GM23338 (cell line): Measurements from ENCODE around the gene UBA6. TPM values are rescaled to one million over a fixed set of nuclear protein-coding genes. Genes with fewer than 3 reads are reported as not detected.

Experiments used
- ATAC-seq: fragments of 200-7000 bp; cut with Tn5 transposase; 3 replicates; pipeline ENCODE4 v1.9.1; 2020
- DNase-seq: peaks from one replicate; pipeline ENCODE4 v3.0.0-alpha.2; 2015; ENCODE audit warnings: low spot score
- H2AFZ ChIP-seq: fragments of 200-600 bp; sonication (generic); 2 replicates; pipeline ENCODE4 v1.8.0; 2016; ENCODE audit warnings: antibody characterized with exemption, mild to moderate bottlenecking, moderate library complexity
- H3F3A ChIP-seq: fragments of 200-600 bp; sonication (generic); replicated peaks from 2 replicates; pipeline ENCODE4 v1.8.0; 2017; ENCODE audit warnings: antibody characterized with exemption, mixed run types, low read depth
- H3K27ac ChIP-seq: fragments of 200-600 bp; sonication (generic); 2 replicates; pipeline ENCODE4 v1.6.1; 2016; ENCODE audit warnings: low read depth
- H3K27me3 ChIP-seq: fragments of 200-600 bp; sonication (generic); 2 replicates; pipeline ENCODE4 v1.8.0; 2016; ENCODE audit warnings: mild to moderate bottlenecking, mixed run types, moderate library complexity; ENCODE audit not compliant: insufficient read depth
- H3K36me3 ChIP-seq: fragments of 200-600 bp; sonication (generic); 2 replicates; pipeline ENCODE4 v1.8.0; 2016; ENCODE audit warnings: mild to moderate bottlenecking; ENCODE audit not compliant: insufficient read depth
- H3K4me1 ChIP-seq: fragments of 200-600 bp; sonication (generic); 2 replicates; pipeline ENCODE4 v1.8.0; 2016; ENCODE audit warnings: mild to moderate bottlenecking, moderate library complexity; ENCODE audit not compliant: insufficient read depth
- H3K4me2 ChIP-seq: fragments of 200-600 bp; sonication (generic); 2 replicates; pipeline ENCODE4 v1.7.1; 2017; ENCODE audit warnings: mixed run types
- H3K4me3 ChIP-seq: fragments of 200-600 bp; sonication (generic); 2 replicates; pipeline ENCODE4 v1.6.1; 2016; ENCODE audit warnings: mixed run types
- H3K79me2 ChIP-seq: fragments of 200-600 bp; sonication (generic); replicated peaks from 2 replicates; pipeline ENCODE4 v1.8.0; 2017; ENCODE audit warnings: mild to moderate bottlenecking; ENCODE audit not compliant: insufficient read depth
- H3K9me2 ChIP-seq: fragments of 200-600 bp; sonication (generic); 2 replicates; pipeline ENCODE4 v1.8.0; 2017; ENCODE audit not compliant: insufficient read depth
- H4K20me1 ChIP-seq: fragments of 200-600 bp; sonication (generic); replicated peaks from 2 replicates; pipeline ENCODE4 v1.8.0; 2017; ENCODE audit warnings: mild to moderate bottlenecking; ENCODE audit not compliant: insufficient read depth
- H3K27ac Mint-ChIP-seq: 2 replicates; pipeline ENCODE4 v1.8.0; 2020; ENCODE audit warnings: inconsistent platforms, mild to moderate bottlenecking, moderate library complexity, mixed read lengths
- H3K27me3 Mint-ChIP-seq: 3 replicates; pipeline ENCODE4 v1.8.0; 2022; ENCODE audit warnings: low read depth, mild to moderate bottlenecking, moderate library complexity, mixed read lengths, inconsistent platforms; ENCODE audit not compliant: insufficient read depth, poor library complexity
- H3K36me3 Mint-ChIP-seq: 3 replicates; pipeline ENCODE4 v1.8.0; 2021; ENCODE audit warnings: low read depth, mild to moderate bottlenecking, inconsistent platforms, moderate library complexity, mixed read lengths
- H3K4me1 Mint-ChIP-seq: 3 replicates; pipeline ENCODE4 v1.8.0; 2020; ENCODE audit warnings: mild to moderate bottlenecking, inconsistent platforms, mixed read lengths
- H3K4me3 Mint-ChIP-seq: 3 replicates; pipeline ENCODE4 v1.8.0; 2021; ENCODE audit warnings: moderate library complexity, mild to moderate bottlenecking, inconsistent platforms, mixed read lengths
- H3K9me3 Mint-ChIP-seq: 3 replicates; pipeline ENCODE4 v1.8.0; 2020; ENCODE audit warnings: moderate library complexity, mild to moderate bottlenecking, inconsistent platforms, mixed read lengths
- CREB1 ChIP-seq: fragments of 250-450 bp; sonication (Bioruptor Pico); IDR thresholded peaks from 2 replicates; pipeline ENCODE4 v1.5.0; 2020; ENCODE audit warnings: low read depth, mild to moderate bottlenecking, moderate library complexity
- EZH2 ChIP-seq: fragments of 200-600 bp; sonication (generic); IDR thresholded peaks from one replicate; pipeline ENCODE4 v1.8.0; 2017; ENCODE audit warnings: antibody characterized with exemption, mild to moderate bottlenecking, low read depth; ENCODE audit not compliant: unreplicated experiment
- EZH2phosphoT487 ChIP-seq: fragments of 200-600 bp; sonication (generic); IDR thresholded peaks from one replicate; pipeline ENCODE4 v1.8.1; 2018; ENCODE audit warnings: antibody characterized with exemption; ENCODE audit not compliant: unreplicated experiment
- JUNB ChIP-seq: IDR thresholded peaks from one replicate; pipeline ENCODE4 v1.6.1; 2016; ENCODE audit warnings: antibody characterized with exemption; ENCODE audit not compliant: unreplicated experiment
- NANOG ChIP-seq: IDR thresholded peaks from 2 replicates; pipeline ENCODE4 v1.6.1; 2016; ENCODE audit warnings: antibody characterized with exemption, borderline replicate concordance
- POLR2AphosphoS5 ChIP-seq: IDR thresholded peaks from 2 replicates; pipeline ENCODE4 v1.6.1; 2016; ENCODE audit warnings: antibody characterized with exemption, low read depth
- REST ChIP-seq: IDR thresholded peaks from one replicate; pipeline ENCODE4 v1.6.1; 2018; ENCODE audit warnings: antibody characterized with exemption; ENCODE audit not compliant: unreplicated experiment
- STAT1 ChIP-seq: IDR thresholded peaks from one replicate; pipeline ENCODE4 v1.6.1; 2016; ENCODE audit warnings: antibody characterized with exemption; ENCODE audit not compliant: unreplicated experiment
- ZNF114 ChIP-seq: fragments of 250-450 bp; sonication (Bioruptor Pico); IDR thresholded peaks from 2 replicates; pipeline ENCODE4 v1.5.0; 2020; ENCODE audit warnings: mild to moderate bottlenecking, moderate library complexity
- ZNF331 ChIP-seq: fragments of 250-450 bp; sonication (Bioruptor Pico); IDR thresholded peaks from 2 replicates; pipeline ENCODE4 v1.5.0; 2020; ENCODE audit warnings: low read depth, mild to moderate bottlenecking, moderate library complexity
- polyA plus RNA-seq: library from polyadenylated mRNA; unstranded; fragments of >200 nt; fragmentation: Nextera tagmentation; extraction: Ambion mirVana; gene quantifications from 2 replicates; pipeline ENCODE4 v1.2.1, GENCODE V29; 2016
- total RNA-seq: library from RNA; depleted of rRNA; stranded (reverse); fragments of >200 nt; shearing (Covaris generic); gene quantifications from 2 replicates; pipeline ENCODE4 v1.2.3, GENCODE V29; 2014
- TF ChIP-seq, protein P1 (sequence below): IDR thresholded peaks from 2 replicates; pipeline ENCODE4 v1.6.1; 2016; ENCODE audit warnings: antibody characterized with exemption
- TF ChIP-seq, protein P2 (sequence below), 2 experiments: fragments of 200-600 bp in 1 of 2; sonication (generic) in 1 of 2; conservative IDR thresholded peaks; 2 replicates each; pipeline versions ENCODE4 v1.5.1 to v1.6.1; 2016 to 2017; ENCODE audit warnings: antibody characterized with exemption in 2 of 2, low read depth in 2 of 2, mild to moderate bottlenecking in 2 of 2, moderate library complexity in 1 of 2
- TF ChIP-seq, protein P3 (sequence below): fragments of 250-450 bp; sonication (Bioruptor Pico); IDR thresholded peaks from 2 replicates; pipeline ENCODE4 v1.5.0; 2020; ENCODE audit warnings: mild to moderate bottlenecking, moderate library complexity

The UBA6 gene
- total and polyA plus RNA-seq, 2 experiments from 2014 or later, result 17.6 to 77.3 TPM

GRCh38 chr4:67723341-67723740 lies 22.4 kb upstream of the UBA6 start:
- Histone ChIP-seq H3K4me2 (no peak overlapping the region), H4K20me1 (no peaks in the 10 kb centered on the region), H3F3A (no peaks in the 10 kb centered on the region), H3K4me1 (no peaks in the 10 kb centered on the region), H3K36me3 (no peaks in the 10 kb centered on the region), H3K79me2 (no peaks in the 10 kb centered on the region), H3K27me3 (no peaks in the 10 kb centered on the region), H3K4me3 (no peak overlapping the region), H3K27ac (no peak overlapping the region), H3K9me2 (peaks cover 12% of the 10 kb centered on the region; the same call in 1 of the 2 replicates), H2AFZ (no peak overlapping the region)
- no peak overlapping the region for H3K4me3 Mint-ChIP-seq
- H3K27ac Mint-ChIP-seq, result no peak overlapping the region
- H3K4me1 Mint-ChIP-seq, result peaks cover 25% of the 10 kb centered on the region
- TF ChIP-seq STAT1, result no peak
- TF ChIP-seq ZNF114 (CRISPR knock-in tag), result no peak
- TF ChIP-seq EZH2phosphoT487, result no peak
- TF ChIP-seq, protein P1, sequence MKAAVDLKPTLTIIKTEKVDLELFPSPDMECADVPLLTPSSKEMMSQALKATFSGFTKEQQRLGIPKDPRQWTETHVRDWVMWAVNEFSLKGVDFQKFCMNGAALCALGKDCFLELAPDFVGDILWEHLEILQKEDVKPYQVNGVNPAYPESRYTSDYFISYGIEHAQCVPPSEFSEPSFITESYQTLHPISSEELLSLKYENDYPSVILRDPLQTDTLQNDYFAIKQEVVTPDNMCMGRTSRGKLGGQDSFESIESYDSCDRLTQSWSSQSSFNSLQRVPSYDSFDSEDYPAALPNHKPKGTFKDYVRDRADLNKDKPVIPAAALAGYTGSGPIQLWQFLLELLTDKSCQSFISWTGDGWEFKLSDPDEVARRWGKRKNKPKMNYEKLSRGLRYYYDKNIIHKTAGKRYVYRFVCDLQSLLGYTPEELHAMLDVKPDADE, result no peak
- TF ChIP-seq POLR2AphosphoS5, result no peak
- TF ChIP-seq NANOG, result no peak
- TF ChIP-seq, protein P2, sequence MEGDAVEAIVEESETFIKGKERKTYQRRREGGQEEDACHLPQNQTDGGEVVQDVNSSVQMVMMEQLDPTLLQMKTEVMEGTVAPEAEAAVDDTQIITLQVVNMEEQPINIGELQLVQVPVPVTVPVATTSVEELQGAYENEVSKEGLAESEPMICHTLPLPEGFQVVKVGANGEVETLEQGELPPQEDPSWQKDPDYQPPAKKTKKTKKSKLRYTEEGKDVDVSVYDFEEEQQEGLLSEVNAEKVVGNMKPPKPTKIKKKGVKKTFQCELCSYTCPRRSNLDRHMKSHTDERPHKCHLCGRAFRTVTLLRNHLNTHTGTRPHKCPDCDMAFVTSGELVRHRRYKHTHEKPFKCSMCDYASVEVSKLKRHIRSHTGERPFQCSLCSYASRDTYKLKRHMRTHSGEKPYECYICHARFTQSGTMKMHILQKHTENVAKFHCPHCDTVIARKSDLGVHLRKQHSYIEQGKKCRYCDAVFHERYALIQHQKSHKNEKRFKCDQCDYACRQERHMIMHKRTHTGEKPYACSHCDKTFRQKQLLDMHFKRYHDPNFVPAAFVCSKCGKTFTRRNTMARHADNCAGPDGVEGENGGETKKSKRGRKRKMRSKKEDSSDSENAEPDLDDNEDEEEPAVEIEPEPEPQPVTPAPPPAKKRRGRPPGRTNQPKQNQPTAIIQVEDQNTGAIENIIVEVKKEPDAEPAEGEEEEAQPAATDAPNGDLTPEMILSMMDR (conservative IDR thresholded peaks at IDR 0.05; ENCODE audit: low read depth in 2 of 2), result no peak
- TF ChIP-seq JUNB, result no peak
- TF ChIP-seq ZNF331 (CRISPR knock-in tag), result no peak
- no peak for TF ChIP-seq CREB1
- TF ChIP-seq EZH2, result no peak
- TF ChIP-seq, protein P3, sequence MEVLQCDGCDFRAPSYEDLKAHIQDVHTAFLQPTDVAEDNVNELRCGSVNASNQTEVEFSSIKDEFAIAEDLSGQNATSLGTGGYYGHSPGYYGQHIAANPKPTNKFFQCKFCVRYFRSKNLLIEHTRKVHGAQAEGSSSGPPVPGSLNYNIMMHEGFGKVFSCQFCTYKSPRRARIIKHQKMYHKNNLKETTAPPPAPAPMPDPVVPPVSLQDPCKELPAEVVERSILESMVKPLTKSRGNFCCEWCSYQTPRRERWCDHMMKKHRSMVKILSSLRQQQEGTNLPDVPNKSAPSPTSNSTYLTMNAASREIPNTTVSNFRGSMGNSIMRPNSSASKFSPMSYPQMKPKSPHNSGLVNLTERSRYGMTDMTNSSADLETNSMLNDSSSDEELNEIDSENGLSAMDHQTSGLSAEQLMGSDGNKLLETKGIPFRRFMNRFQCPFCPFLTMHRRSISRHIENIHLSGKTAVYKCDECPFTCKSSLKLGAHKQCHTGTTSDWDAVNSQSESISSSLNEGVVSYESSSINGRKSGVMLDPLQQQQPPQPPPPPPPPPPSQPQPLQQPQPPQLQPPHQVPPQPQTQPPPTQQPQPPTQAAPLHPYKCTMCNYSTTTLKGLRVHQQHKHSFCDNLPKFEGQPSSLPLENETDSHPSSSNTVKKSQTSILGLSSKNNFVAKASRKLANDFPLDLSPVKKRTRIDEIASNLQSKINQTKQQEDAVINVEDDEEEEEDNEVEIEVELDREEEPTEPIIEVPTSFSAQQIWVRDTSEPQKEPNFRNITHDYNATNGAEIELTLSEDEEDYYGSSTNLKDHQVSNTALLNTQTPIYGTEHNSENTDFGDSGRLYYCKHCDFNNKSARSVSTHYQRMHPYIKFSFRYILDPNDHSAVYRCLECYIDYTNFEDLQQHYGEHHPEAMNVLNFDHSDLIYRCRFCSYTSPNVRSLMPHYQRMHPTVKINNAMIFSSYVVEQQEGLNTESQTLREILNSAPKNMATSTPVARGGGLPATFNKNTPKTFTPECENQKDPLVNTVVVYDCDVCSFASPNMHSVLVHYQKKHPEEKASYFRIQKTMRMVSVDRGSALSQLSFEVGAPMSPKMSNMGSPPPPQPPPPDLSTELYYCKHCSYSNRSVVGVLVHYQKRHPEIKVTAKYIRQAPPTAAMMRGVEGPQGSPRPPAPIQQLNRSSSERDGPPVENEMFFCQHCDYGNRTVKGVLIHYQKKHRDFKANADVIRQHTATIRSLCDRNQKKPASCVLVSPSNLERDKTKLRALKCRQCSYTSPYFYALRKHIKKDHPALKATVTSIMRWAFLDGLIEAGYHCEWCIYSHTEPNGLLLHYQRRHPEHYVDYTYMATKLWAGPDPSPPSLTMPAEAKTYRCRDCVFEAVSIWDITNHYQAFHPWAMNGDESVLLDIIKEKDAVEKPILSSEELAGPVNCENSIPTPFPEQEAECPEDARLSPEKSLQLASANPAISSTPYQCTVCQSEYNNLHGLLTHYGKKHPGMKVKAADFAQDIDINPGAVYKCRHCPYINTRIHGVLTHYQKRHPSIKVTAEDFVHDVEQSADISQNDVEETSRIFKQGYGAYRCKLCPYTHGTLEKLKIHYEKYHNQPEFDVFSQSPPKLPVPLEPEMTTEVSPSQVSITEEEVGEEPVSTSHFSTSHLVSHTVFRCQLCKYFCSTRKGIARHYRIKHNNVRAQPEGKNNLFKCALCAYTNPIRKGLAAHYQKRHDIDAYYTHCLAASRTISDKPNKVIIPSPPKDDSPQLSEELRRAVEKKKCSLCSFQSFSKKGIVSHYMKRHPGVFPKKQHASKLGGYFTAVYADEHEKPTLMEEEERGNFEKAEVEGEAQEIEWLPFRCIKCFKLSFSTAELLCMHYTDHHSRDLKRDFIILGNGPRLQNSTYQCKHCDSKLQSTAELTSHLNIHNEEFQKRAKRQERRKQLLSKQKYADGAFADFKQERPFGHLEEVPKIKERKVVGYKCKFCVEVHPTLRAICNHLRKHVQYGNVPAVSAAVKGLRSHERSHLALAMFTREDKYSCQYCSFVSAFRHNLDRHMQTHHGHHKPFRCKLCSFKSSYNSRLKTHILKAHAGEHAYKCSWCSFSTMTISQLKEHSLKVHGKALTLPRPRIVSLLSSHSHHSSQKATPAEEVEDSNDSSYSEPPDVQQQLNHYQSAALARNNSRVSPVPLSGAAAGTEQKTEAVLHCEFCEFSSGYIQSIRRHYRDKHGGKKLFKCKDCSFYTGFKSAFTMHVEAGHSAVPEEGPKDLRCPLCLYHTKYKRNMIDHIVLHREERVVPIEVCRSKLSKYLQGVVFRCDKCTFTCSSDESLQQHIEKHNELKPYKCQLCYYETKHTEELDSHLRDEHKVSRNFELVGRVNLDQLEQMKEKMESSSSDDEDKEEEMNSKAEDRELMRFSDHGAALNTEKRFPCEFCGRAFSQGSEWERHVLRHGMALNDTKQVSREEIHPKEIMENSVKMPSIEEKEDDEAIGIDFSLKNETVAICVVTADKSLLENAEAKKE (CRISPR knock-in tag), result no peak
- no peak for TF ChIP-seq REST
- H3K9me3 Mint-ChIP-seq, result peaks cover 3% of the 10 kb centered on the region; the same call in 1 of the 3 replicates
- peaks cover 2% of the 10 kb centered on the region for H3K27me3 Mint-ChIP-seq
- H3K36me3 Mint-ChIP-seq, result peaks cover 31% of the 10 kb centered on the region
- no peak for DNase-seq
- peak; percentile 25 for ATAC-seq
